ENCODE data around the gene PWP1. TPM values are rescaled to one million over a fixed set of nuclear protein-coding genes. Genes with fewer than 3 reads are reported as not detected.

The PWP1 gene
- total RNA-seq, 1 experiment from 2014 or later = 49.7 TPM

DNA sequence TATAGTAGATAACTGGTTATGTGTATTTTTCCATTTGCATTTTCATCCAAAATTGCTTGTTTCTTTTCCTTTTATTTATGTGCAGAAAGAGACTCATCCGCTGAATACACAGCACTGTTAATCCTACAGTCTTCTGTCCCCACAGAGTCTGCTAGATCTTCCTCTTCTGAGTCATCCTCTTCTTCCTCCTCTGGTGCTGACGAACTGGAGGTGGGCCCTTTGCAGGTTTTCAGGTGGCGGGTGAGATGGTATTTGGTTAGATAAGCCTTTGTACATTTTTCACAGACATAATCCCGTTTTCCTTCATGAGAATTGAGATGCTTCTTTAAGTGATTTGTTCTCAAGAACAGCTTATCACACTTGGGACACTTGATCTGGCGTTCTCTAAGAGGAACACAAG is 48.5 kb downstream of the PWP1 start:
- no peak overlapping the region for H3K27ac ChIP-seq (ENCODE audit: insufficient read length, low read depth, low read length)
- Mint-ChIP-seq H3K27ac (no peak overlapping the region), H3K36me3 (ENCODE audit: insufficient read depth in 1 of 3, low read depth in 3 of 3) (peaks cover 9 to 53% (median 50%) of the 10 kb centered on the region in 3 experiments; a peak in 6 of 7 replicates), H3K4me1 (no peaks in the 10 kb centered on the region), H3K9me3 (no peaks in the 10 kb centered on the region), H3K27me3 (ENCODE audit: low read depth) (no peaks in the 10 kb centered on the region), H3K4me3 (no peak overlapping the region)
- no peak overlapping the region for H2BK20ac ChIP-seq (ENCODE audit: low read depth, low read length, poor library complexity, severe bottlenecking)
- H3K4ac ChIP-seq (ENCODE audit: low read depth, low read length) = no peak overlapping the region
- H4K8ac ChIP-seq (replicated peaks; ENCODE audit: insufficient read length, low read depth, low read length) = no peak overlapping the region
- H3K4me1 ChIP-seq (ENCODE audit: insufficient read depth, low read length) = no peaks in the 10 kb centered on the region
- no peak for DNase-seq
- H2BK12ac ChIP-seq (ENCODE audit: insufficient read length, low read depth, low read length) = no peak overlapping the region
- H3T11ph ChIP-seq (ENCODE audit: low read length) = no peak overlapping the region
- H2AK5ac ChIP-seq (ENCODE audit: insufficient read length, low read length) = no peak overlapping the region
- H3K56ac ChIP-seq (ENCODE audit: insufficient read length, low read depth, low read length) = no peak overlapping the region
- H4K91ac ChIP-seq (ENCODE audit: insufficient read length, low read depth, low read length) = no peak overlapping the region
- H2BK120ac ChIP-seq (ENCODE audit: low read depth, low read length, poor library complexity, severe bottlenecking) = no peak overlapping the region
- no peaks in the 10 kb centered on the region for H3K79me2 ChIP-seq (ENCODE audit: insufficient read depth, low read length)
- no peak overlapping the region for H3K14ac ChIP-seq (ENCODE audit: insufficient read depth, low read length)
- no peaks in the 10 kb centered on the region for H3K23me2 ChIP-seq (ENCODE audit: insufficient read length, low read depth, low read length, poor library complexity, severe bottlenecking)
- no peak overlapping the region for H4K5ac ChIP-seq (ENCODE audit: insufficient read length, low read depth, low read length)
- TF ChIP-seq CTCF (conservative IDR thresholded peaks at IDR 0.05) = no peak
- no peaks in the 10 kb centered on the region for H4K20me1 ChIP-seq (ENCODE audit: control insufficient read depth, insufficient read depth, insufficient read length)
- no peak overlapping the region for H3K4me2 ChIP-seq (ENCODE audit: insufficient read depth, insufficient read length, low read length)
- H3K79me1 ChIP-seq (ENCODE audit: insufficient read depth, low read depth, low read length, poor library complexity, severe bottlenecking) = peaks cover 2% of the 10 kb centered on the region
- H2AFZ ChIP-seq (ENCODE audit: low read length) = no peak overlapping the region
- no CpG with 5 or more reads among the region's 5 CpGs for WGBS (ENCODE audit: extremely low coverage, insufficient read length, low lambda C conversion rate)
- no peak overlapping the region for H3K18ac ChIP-seq (ENCODE audit: insufficient read length, low read depth, low read length)
- H3K9me3 ChIP-seq (ENCODE audit: control insufficient read depth, low read depth, low read length) = no peaks in the 10 kb centered on the region
- no peak overlapping the region for H3K9ac ChIP-seq (ENCODE audit: extremely low read depth, insufficient read length, low read length)
- H2BK15ac ChIP-seq (ENCODE audit: low read depth, low read length) = no peak overlapping the region
- H2BK5ac ChIP-seq (ENCODE audit: insufficient read length, low read length) = no peak overlapping the region
- H3K23ac ChIP-seq (ENCODE audit: insufficient read length, low read depth, low read length) = no peak overlapping the region
- H3K27me3 ChIP-seq (ENCODE audit: insufficient read depth, low read length) = no peaks in the 10 kb centered on the region
